ENCODE measurements around the gene SCN7A.

GRCh38 chr2:166380615-166381014 lies 113.4 kb downstream of the SCN7A start:
- TF ChIP-seq, protein P1, sequence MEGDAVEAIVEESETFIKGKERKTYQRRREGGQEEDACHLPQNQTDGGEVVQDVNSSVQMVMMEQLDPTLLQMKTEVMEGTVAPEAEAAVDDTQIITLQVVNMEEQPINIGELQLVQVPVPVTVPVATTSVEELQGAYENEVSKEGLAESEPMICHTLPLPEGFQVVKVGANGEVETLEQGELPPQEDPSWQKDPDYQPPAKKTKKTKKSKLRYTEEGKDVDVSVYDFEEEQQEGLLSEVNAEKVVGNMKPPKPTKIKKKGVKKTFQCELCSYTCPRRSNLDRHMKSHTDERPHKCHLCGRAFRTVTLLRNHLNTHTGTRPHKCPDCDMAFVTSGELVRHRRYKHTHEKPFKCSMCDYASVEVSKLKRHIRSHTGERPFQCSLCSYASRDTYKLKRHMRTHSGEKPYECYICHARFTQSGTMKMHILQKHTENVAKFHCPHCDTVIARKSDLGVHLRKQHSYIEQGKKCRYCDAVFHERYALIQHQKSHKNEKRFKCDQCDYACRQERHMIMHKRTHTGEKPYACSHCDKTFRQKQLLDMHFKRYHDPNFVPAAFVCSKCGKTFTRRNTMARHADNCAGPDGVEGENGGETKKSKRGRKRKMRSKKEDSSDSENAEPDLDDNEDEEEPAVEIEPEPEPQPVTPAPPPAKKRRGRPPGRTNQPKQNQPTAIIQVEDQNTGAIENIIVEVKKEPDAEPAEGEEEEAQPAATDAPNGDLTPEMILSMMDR (IDR thresholded peaks at IDR 0.05) = no peak
- no peak for TF ChIP-seq POLR2A (IDR thresholded peaks at IDR 0.05)

Measured in esophagus squamous epithelium (tissue), 4 donors.